OCI-LY1 (cell line): ENCODE measurements around the gene HIRA.

Experiments used
- H2AFZ ChIP-seq: fragments of 200-600 bp; sonication (generic), shearing (Covaris generic); 2 replicates; pipeline ENCODE4 v1.6.0; 2014; ENCODE audit warnings: antibody characterized with exemption, mild to moderate bottlenecking, low read length
- H3F3A ChIP-seq: fragments of 200-600 bp; sonication (generic), shearing (Covaris generic); 2 replicates; pipeline ENCODE4 v1.6.0; 2014; ENCODE audit warnings: mild to moderate bottlenecking, antibody characterized with exemption, low read length, moderate library complexity; ENCODE audit not compliant: insufficient read depth
- H3K27ac ChIP-seq: fragments of 200-600 bp; sonication (generic); 2 replicates; pipeline ENCODE4 v1.5.1; 2014; ENCODE audit warnings: low read length, mixed run types, mild to moderate bottlenecking, low read depth; ENCODE audit not compliant: poor library complexity, severe bottlenecking
- H3K27me3 ChIP-seq: fragments of 200-600 bp; sonication (generic); 2 replicates; pipeline ENCODE4 v1.6.0; 2014; ENCODE audit warnings: antibody characterized with exemption, mild to moderate bottlenecking, low read length, moderate library complexity; ENCODE audit not compliant: insufficient read depth
- H3K36me3 ChIP-seq: fragments of 200-600 bp; sonication (generic); 2 replicates; pipeline ENCODE4 v1.6.1; 2014; ENCODE audit warnings: mild to moderate bottlenecking, antibody characterized with exemption, low read length, moderate library complexity, mixed read lengths; ENCODE audit not compliant: insufficient read depth
- H3K4me1 ChIP-seq: fragments of 200-600 bp; sonication (generic); 2 replicates; pipeline ENCODE4 v1.5.1; 2014; ENCODE audit warnings: mild to moderate bottlenecking, low read length, moderate library complexity; ENCODE audit not compliant: insufficient read depth, severe bottlenecking
- H3K4me2 ChIP-seq: fragments of 200-600 bp; sonication (generic), shearing (Covaris generic); 2 replicates; pipeline ENCODE4 v1.6.1; 2014; ENCODE audit warnings: low read length
- H3K4me3 ChIP-seq: fragments of 200-600 bp; sonication (generic); 2 replicates; pipeline ENCODE4 v1.5.1; 2014; ENCODE audit warnings: low read length, low read depth, mild to moderate bottlenecking, mixed read lengths; ENCODE audit not compliant: poor library complexity, severe bottlenecking
- H3K79me2 ChIP-seq: fragments of 200-600 bp; shearing (Covaris generic); 2 replicates; pipeline ENCODE4 v1.6.1; 2016; ENCODE audit warnings: mixed run types, low read length, mixed read lengths; ENCODE audit not compliant: insufficient read depth
- H3K9ac ChIP-seq: fragments of 200-600 bp; sonication (generic), shearing (Covaris generic); 2 replicates; pipeline ENCODE4 v1.6.1; 2014; ENCODE audit warnings: mild to moderate bottlenecking, low read length, mixed read lengths
- H3K9me2 ChIP-seq: fragments of 200-600 bp; sonication (generic), shearing (Covaris generic); 2 replicates; pipeline ENCODE4 v1.6.1; 2014; ENCODE audit warnings: low read depth, mild to moderate bottlenecking, low read length, mixed read lengths
- H3K9me3 ChIP-seq: fragments of 200-600 bp; shearing (Covaris generic); 2 replicates; pipeline ENCODE4 v1.6.1; 2014; ENCODE audit warnings: low read length, mixed read lengths
- H4K20me1 ChIP-seq: fragments of 200-600 bp; sonication (generic), shearing (Covaris generic); 2 replicates; pipeline ENCODE4 v1.6.0; 2016; ENCODE audit warnings: mild to moderate bottlenecking, low read length; ENCODE audit not compliant: insufficient read depth
- EZH2 ChIP-seq: fragments of 200-600 bp; sonication (generic), shearing (Covaris generic); IDR thresholded peaks from 2 replicates; pipeline ENCODE4 v1.8.0; 2017; ENCODE audit warnings: borderline replicate concordance, mixed run types, mild to moderate bottlenecking, antibody characterized with exemption, low read length, moderate library complexity, mixed read lengths
- TF ChIP-seq, protein P1 (sequence below): fragments of 200-600 bp; sonication (generic), shearing (Covaris generic); IDR thresholded peaks from 2 replicates; pipeline ENCODE4 v1.5.1; 2017; ENCODE audit warnings: mild to moderate bottlenecking, antibody characterized with exemption, low read length, moderate library complexity, mixed read lengths

The HIRA gene

GRCh38 chr22:19396561-19396933 lies 35.0 kb downstream of the HIRA start:
- Histone ChIP-seq H3K4me3 (no peak overlapping the region), H2AFZ (no peak overlapping the region), H3K9me2 (no peaks in the 10 kb centered on the region), H3K27me3 (no peaks in the 10 kb centered on the region), H3K9ac (no peak overlapping the region), H3K4me1 (no peaks in the 10 kb centered on the region), H3F3A (no peaks in the 10 kb centered on the region), H3K4me2 (no peak overlapping the region), H3K79me2 (no peaks in the 10 kb centered on the region), H3K27ac (no peak overlapping the region), H3K9me3 (no peaks in the 10 kb centered on the region), H4K20me1 (no peaks in the 10 kb centered on the region), H3K36me3 (peaks cover 93% of the 10 kb centered on the region)
- no peak for TF ChIP-seq EZH2
- TF ChIP-seq, protein P1, sequence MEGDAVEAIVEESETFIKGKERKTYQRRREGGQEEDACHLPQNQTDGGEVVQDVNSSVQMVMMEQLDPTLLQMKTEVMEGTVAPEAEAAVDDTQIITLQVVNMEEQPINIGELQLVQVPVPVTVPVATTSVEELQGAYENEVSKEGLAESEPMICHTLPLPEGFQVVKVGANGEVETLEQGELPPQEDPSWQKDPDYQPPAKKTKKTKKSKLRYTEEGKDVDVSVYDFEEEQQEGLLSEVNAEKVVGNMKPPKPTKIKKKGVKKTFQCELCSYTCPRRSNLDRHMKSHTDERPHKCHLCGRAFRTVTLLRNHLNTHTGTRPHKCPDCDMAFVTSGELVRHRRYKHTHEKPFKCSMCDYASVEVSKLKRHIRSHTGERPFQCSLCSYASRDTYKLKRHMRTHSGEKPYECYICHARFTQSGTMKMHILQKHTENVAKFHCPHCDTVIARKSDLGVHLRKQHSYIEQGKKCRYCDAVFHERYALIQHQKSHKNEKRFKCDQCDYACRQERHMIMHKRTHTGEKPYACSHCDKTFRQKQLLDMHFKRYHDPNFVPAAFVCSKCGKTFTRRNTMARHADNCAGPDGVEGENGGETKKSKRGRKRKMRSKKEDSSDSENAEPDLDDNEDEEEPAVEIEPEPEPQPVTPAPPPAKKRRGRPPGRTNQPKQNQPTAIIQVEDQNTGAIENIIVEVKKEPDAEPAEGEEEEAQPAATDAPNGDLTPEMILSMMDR, result no peak

GRCh38 chr22:19395276-19395675 lies 36.3 kb downstream of the HIRA start:
- TF ChIP-seq EZH2, result no peak
- TF ChIP-seq, protein P1, result no peak
- Histone ChIP-seq H3K9me3 (no peaks in the 10 kb centered on the region), H3K36me3 (peaks cover 88% of the 10 kb centered on the region), H3K4me3 (no peak overlapping the region), H3K4me2 (no peak overlapping the region), H3K79me2 (no peaks in the 10 kb centered on the region), H3F3A (no peaks in the 10 kb centered on the region), H3K27me3 (no peaks in the 10 kb centered on the region), H3K9ac (no peak overlapping the region), H3K27ac (no peak overlapping the region), H3K9me2 (no peaks in the 10 kb centered on the region), H4K20me1 (no peaks in the 10 kb centered on the region), H2AFZ (no peak overlapping the region), H3K4me1 (no peaks in the 10 kb centered on the region)

- Histone ChIP-seq H4K20me1 (no peaks in the 10 kb centered on the region), H3K4me3 (no peak overlapping the region), H3F3A (no peaks in the 10 kb centered on the region), H3K9ac (no peak overlapping the region), H3K79me2 (no peaks in the 10 kb centered on the region), H3K4me1 (no peaks in the 10 kb centered on the region), H3K4me2 (no peak overlapping the region), H3K27me3 (no peaks in the 10 kb centered on the region), H2AFZ (no peak overlapping the region), H3K36me3 (peaks cover 89% of the 10 kb centered on the region), H3K9me2 (no peaks in the 10 kb centered on the region), H3K27ac (no peak overlapping the region), H3K9me3 (no peaks in the 10 kb centered on the region)
- TF ChIP-seq, protein P1, result no peak
Measured at GRCh38 chr22:19394274-19395050, 37.1 kb downstream of the HIRA start.
